Breast epithelium (tissue), 4 donors: ENCODE results near the gene PHF12. TPM values are rescaled to one million over a fixed set of nuclear protein-coding genes. Genes with fewer than 3 reads are reported as not detected.

Experiments used
- DNase-seq, 2 donors: peaks; one replicate each; pipeline ENCODE4 v3.0.0-alpha.2; 2019; ENCODE audit warnings: low spot score in 2 of 2
- H3K27ac ChIP-seq, 2 donors: fragments of 200-600 bp; sonication (generic) in 1 of 2; one replicate each; pipeline ENCODE4 v1.5.1; 2016 to 2019; ENCODE audit warnings: mild to moderate bottlenecking in 1 of 2
- H3K27me3 ChIP-seq, 2 donors: fragments of 200-600 bp; sonication (generic) in 1 of 2; one replicate each; pipeline versions ENCODE4 v1.5.1 to v1.6.0; 2017 to 2019; ENCODE audit warnings: control low read depth in 1 of 2, mild to moderate bottlenecking in 1 of 2
- H3K36me3 ChIP-seq: fragments of 200-600 bp; one replicate; pipeline ENCODE4 v1.5.1; 2019
- H3K4me1 ChIP-seq, 2 donors: fragments of 200-600 bp; sonication (generic); one replicate each; pipeline ENCODE4 v1.5.1; 2016 to 2019; ENCODE audit warnings: control low read depth in 1 of 2
- H3K4me3 ChIP-seq, 3 donors: fragments of 200-600 bp; sonication (generic); 1 replicate in 2 of 3; 2 replicates in 1 of 3; pipeline ENCODE4 v1.5.1; 2016 to 2019; ENCODE audit warnings: mild to moderate bottlenecking in 3 of 3, moderate library complexity in 2 of 3
- H3K9me3 ChIP-seq, 2 donors: fragments of 200-600 bp; sonication (generic) in 1 of 2; one replicate each; pipeline ENCODE4 v1.5.1; 2016 to 2019; ENCODE audit warnings: control low read depth in 1 of 2
- CTCF ChIP-seq, 3 donors: fragments of 450-650 bp; IDR thresholded peaks; one replicate each; pipeline ENCODE4 v1.5.1; 2016 to 2017; ENCODE audit warnings: antibody characterized with exemption in 3 of 3, mild to moderate bottlenecking in 3 of 3, moderate library complexity in 3 of 3
- POLR2A ChIP-seq: fragments of 450-650 bp; IDR thresholded peaks from one replicate; pipeline ENCODE4 v1.6.1; 2016; ENCODE audit warnings: antibody characterized with exemption, mild to moderate bottlenecking, moderate library complexity
- POLR2AphosphoS5 ChIP-seq, 3 donors: sonication (generic); formaldehyde crosslinking; IDR thresholded peaks; one replicate each; pipeline ENCODE4 v1.6.1; 2017; ENCODE audit warnings: antibody characterized with exemption in 3 of 3
- intact Hi-C: fragments of 100-400 bp; cut with DNase I; formaldehyde crosslinking; loops from one replicate; pipeline ENCODE4 v1.15.1; 2023; ENCODE audit warnings: low total_unique reads
- total RNA-seq, 3 donors: library from RNA; depleted of rRNA; stranded (reverse); fragments of >200 nt; gene quantifications; one replicate each; pipeline ENCODE4 v1.1.0, GENCODE V29; 2016

Gene PHF12
- total RNA-seq, 3 donors from 2014 or later, result 32.2 to 42.9 (median 40.3) TPM

GRCh38 chr17:28947639-28948038, 3.7 kb downstream of the PHF12 start:
- Histone ChIP-seq H3K27ac (peak overlapping the region in 1 of 2 donors; percentile 98), H3K4me3 (no peak overlapping the region), H3K27me3 (no peaks in the 10 kb centered on the region), H3K36me3 (no peaks in the 10 kb centered on the region), H3K4me1 (peaks cover 0 to 9% of the 10 kb centered on the region in 2 donors), H3K9me3 (no peaks in the 10 kb centered on the region)
- DNase-seq, result no peak
- intact Hi-C loops, result loop anchor here (10.0 kb wide), 1 partner anchor 133 kb away; no protein-coding TSS in a partner anchor
- TF ChIP-seq CTCF (IDR thresholded peaks at IDR 0.05) (no peak), POLR2A (no peak), POLR2AphosphoS5 (IDR thresholded peaks at IDR 0.05) (no peak)

GRCh38 chr17:28946239-28946638, 5.1 kb downstream of the PHF12 start:
- H3K4me3 ChIP-seq, result no peak overlapping the region
- no peaks in the 10 kb centered on the region for H3K27me3 ChIP-seq
- no peak for TF ChIP-seq CTCF (IDR thresholded peaks at IDR 0.05)
- no peak for TF ChIP-seq POLR2AphosphoS5 (IDR thresholded peaks at IDR 0.05)
- TF ChIP-seq POLR2A, result no peak
- DNase-seq, result no peak
- H3K4me1 ChIP-seq, result peaks cover 0 to 17% of the 10 kb centered on the region in 2 donors
- no peaks in the 10 kb centered on the region for H3K36me3 ChIP-seq
- H3K9me3 ChIP-seq, result no peaks in the 10 kb centered on the region
- intact Hi-C loops, result loop anchor here (10.0 kb wide), 1 partner anchor 131 kb away; no protein-coding TSS in a partner anchor
- peak overlapping the region; percentile 60 to 88 for H3K27ac ChIP-seq

GRCh38 chr17:28944862-28945741, 6.2 kb downstream of the PHF12 start:
- Histone ChIP-seq H3K4me3 (peak overlapping the region in 1 of 3 donors; percentile 12), H3K9me3 (no peaks in the 10 kb centered on the region), H3K36me3 (no peaks in the 10 kb centered on the region), H3K4me1 (peaks cover 0 to 28% of the 10 kb centered on the region in 2 donors), H3K27ac (peak overlapping the region; percentile 60 to 88), H3K27me3 (no peaks in the 10 kb centered on the region)
- DNase-seq, result no peak
- intact Hi-C loops, result loop anchor here (10.0 kb wide), 1 partner anchor 130 kb away; no protein-coding TSS in a partner anchor
- TF ChIP-seq POLR2A, result no peak
- no peak for TF ChIP-seq POLR2AphosphoS5 (IDR thresholded peaks at IDR 0.05)
- no peak for TF ChIP-seq CTCF (IDR thresholded peaks at IDR 0.05)

- H3K4me3 ChIP-seq, result no peak overlapping the region
- TF ChIP-seq POLR2AphosphoS5 (IDR thresholded peaks at IDR 0.05) (no peak), CTCF (IDR thresholded peaks at IDR 0.05) (no peak), POLR2A (no peak)
- no peak overlapping the region for H3K27ac ChIP-seq
- H3K9me3 ChIP-seq, result no peaks in the 10 kb centered on the region
- peaks cover 0 to 28% of the 10 kb centered on the region in 2 donors for H3K4me1 ChIP-seq
- no peaks in the 10 kb centered on the region for H3K27me3 ChIP-seq
- no peaks in the 10 kb centered on the region for H3K36me3 ChIP-seq
- intact Hi-C loops, result loop anchor here (10.0 kb wide), 1 partner anchor 130 kb away; no protein-coding TSS in a partner anchor
- DNase-seq, result no peak
Measured at GRCh38 chr17:28944343-28944742, 7.0 kb downstream of the PHF12 start.

- no peak overlapping the region for H3K27ac ChIP-seq
- no peak for TF ChIP-seq POLR2AphosphoS5 (IDR thresholded peaks at IDR 0.05)
- TF ChIP-seq CTCF (IDR thresholded peaks at IDR 0.05), result no peak
- no peak for TF ChIP-seq POLR2A
- peaks cover 0 to 28% of the 10 kb centered on the region in 2 donors for H3K4me1 ChIP-seq
- intact Hi-C loops, result loop anchor here (1.0 to 10.0 kb wide), 2 partner anchors 41 to 128 kb away; no protein-coding TSS in a partner anchor
- no peaks in the 10 kb centered on the region for H3K27me3 ChIP-seq
- H3K36me3 ChIP-seq, result no peaks in the 10 kb centered on the region
- DNase-seq, result no peak
- no peaks in the 10 kb centered on the region for H3K9me3 ChIP-seq
- no peak overlapping the region for H3K4me3 ChIP-seq
Measured at GRCh38 chr17:28942925-28943324, 8.4 kb downstream of the PHF12 start.
